Measurements from ENCODE around the gene NRG3. TPM values are rescaled to one million over a fixed set of nuclear protein-coding genes. Genes with fewer than 3 reads are reported as not detected.
A peak's percentile ranks its signal among the peaks of the same experiment; 100 is the strongest.

NRG3 gene
- total RNA-seq, 6 experiments from 2014 or later = not detected

- no peak for DNase-seq
These were observed 1033.1 kb downstream of the NRG3 start for GRCh38 chr10:82908096-82908495.

DNA sequence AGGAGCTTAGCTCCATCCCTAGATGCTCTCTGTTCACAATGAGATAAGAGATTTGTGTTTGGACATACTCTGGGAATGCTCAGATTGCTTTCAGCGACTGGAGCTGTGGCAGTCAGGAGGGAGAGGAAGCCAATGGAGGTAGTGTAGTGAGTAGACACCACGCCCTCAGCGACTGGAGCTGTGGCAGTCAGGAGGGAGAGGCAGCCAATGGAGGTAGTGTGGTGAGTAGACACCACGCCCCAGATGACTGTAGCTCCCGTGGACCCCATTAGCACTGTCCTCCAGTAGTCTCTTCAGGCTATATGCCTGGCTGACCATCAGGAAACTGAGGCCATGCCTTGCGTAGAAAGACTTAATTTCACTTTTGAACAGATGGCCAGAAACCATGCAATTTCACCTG, 1033.8 kb downstream of the NRG3 start:
- H3K36me3 Mint-ChIP-seq (ENCODE audit: low read depth) = peaks cover 6% of the 10 kb centered on the region; the same call in 1 of the 2 replicates
- H3K4me3 Mint-ChIP-seq = no peak overlapping the region
- H3K9me3 Mint-ChIP-seq = peaks cover 6% of the 10 kb centered on the region; the same call in 1 of the 2 replicates
- no peak overlapping the region for H3K27ac Mint-ChIP-seq
- H3K4me1 Mint-ChIP-seq (ENCODE audit: low read depth) = peaks cover 52% of the 10 kb centered on the region
- TF ChIP-seq, protein P1, sequence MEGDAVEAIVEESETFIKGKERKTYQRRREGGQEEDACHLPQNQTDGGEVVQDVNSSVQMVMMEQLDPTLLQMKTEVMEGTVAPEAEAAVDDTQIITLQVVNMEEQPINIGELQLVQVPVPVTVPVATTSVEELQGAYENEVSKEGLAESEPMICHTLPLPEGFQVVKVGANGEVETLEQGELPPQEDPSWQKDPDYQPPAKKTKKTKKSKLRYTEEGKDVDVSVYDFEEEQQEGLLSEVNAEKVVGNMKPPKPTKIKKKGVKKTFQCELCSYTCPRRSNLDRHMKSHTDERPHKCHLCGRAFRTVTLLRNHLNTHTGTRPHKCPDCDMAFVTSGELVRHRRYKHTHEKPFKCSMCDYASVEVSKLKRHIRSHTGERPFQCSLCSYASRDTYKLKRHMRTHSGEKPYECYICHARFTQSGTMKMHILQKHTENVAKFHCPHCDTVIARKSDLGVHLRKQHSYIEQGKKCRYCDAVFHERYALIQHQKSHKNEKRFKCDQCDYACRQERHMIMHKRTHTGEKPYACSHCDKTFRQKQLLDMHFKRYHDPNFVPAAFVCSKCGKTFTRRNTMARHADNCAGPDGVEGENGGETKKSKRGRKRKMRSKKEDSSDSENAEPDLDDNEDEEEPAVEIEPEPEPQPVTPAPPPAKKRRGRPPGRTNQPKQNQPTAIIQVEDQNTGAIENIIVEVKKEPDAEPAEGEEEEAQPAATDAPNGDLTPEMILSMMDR (IDR thresholded peaks at IDR 0.05) = no peak
- no peak for DNase-seq
- no peaks in the 10 kb centered on the region; the same call in 1 of the 2 replicates for H3K27me3 Mint-ChIP-seq (ENCODE audit: insufficient read depth)

More at GRCh38 chr10:82908096-82908495, 1033.1 kb downstream of the NRG3 start:
- no peaks in the 10 kb centered on the region for H3K9me3 Mint-ChIP-seq
- no peaks in the 10 kb centered on the region for H3K36me3 Mint-ChIP-seq (ENCODE audit: low read depth)
- H3K27me3 Mint-ChIP-seq (ENCODE audit: insufficient read depth) = no peaks in the 10 kb centered on the region; the same call in 1 of the 2 replicates
- no peak overlapping the region for H3K4me3 Mint-ChIP-seq
- no peak overlapping the region for H3K27ac Mint-ChIP-seq
- peaks cover 59% of the 10 kb centered on the region for H3K4me1 Mint-ChIP-seq (ENCODE audit: low read depth)
- TF ChIP-seq, protein P1 (IDR thresholded peaks at IDR 0.05) = no peak

DNA sequence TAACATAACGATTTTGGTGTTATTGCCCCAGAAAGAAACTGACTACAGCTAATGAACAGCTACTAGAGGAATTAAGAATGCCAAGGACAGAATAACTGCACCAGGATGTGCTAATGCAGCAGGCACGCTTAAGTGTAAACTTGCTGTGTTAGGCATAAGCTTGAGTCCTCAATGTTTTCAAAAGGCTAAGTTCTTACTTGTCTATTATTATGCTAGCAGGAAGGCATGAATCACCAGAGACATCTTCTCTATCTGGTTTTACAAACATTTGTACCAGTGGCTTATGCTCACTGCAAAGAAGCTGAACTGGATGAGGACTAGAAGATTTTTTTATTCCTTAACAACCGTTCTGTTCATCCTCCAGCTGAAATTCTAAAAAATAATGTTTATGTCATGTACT, 1035.3 kb downstream of the NRG3 start:
- Mint-ChIP-seq H3K4me3 (no peak overlapping the region), H3K27ac (peak overlapping the region; percentile 10; the same call in 1 of the 2 replicates)

GRCh38 chr10:82914655-82915136, 1039.7 kb downstream of the NRG3 start:
- peaks cover 13% of the 10 kb centered on the region; the same call in 1 of the 2 replicates for H3K36me3 Mint-ChIP-seq (ENCODE audit: low read depth)
- H3K4me1 Mint-ChIP-seq (ENCODE audit: low read depth) = peaks cover 14% of the 10 kb centered on the region; the same call in 1 of the 2 replicates
- H3K27me3 Mint-ChIP-seq (ENCODE audit: insufficient read depth) = no peaks in the 10 kb centered on the region
- no peak overlapping the region for H3K27ac Mint-ChIP-seq
- no peak overlapping the region for H3K4me3 Mint-ChIP-seq
- TF ChIP-seq, protein P1 (IDR thresholded peaks at IDR 0.05) = no peak
- H3K9me3 Mint-ChIP-seq = peaks cover 13% of the 10 kb centered on the region
- DNase-seq = no peak

More for the DNA sequence above, 1035.3 kb downstream of the NRG3 start:
- DNase-seq = peak; percentile 16
- Mint-ChIP-seq H3K36me3 (ENCODE audit: low read depth) (peaks cover 11% of the 10 kb centered on the region; the same call in 1 of the 2 replicates), H3K27me3 (ENCODE audit: insufficient read depth) (no peaks in the 10 kb centered on the region; the same call in 1 of the 2 replicates), H3K9me3 (peaks cover 11% of the 10 kb centered on the region), H3K4me1 (ENCODE audit: low read depth) (peaks cover 44% of the 10 kb centered on the region)
- TF ChIP-seq, protein P1 (IDR thresholded peaks at IDR 0.05) = no peak

DNA sequence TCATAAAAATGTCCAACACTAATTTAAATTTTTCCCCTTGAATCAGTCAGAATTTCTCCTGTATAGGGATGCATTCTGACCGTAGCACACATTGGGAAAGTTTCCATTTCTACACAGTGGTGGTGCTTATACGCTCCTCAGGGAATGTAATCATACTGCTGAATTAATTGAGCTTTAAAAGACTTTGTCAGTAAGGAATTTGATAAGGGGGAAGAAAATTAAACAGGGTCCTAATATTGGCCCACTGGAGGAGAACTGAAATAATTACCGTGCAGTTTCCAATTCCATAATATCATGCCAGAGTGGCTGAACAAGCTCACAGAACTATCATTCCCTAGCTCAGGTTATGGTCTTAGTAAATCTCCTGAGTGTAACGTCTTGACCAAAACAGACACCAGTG, 1041.9 kb downstream of the NRG3 start:
- Mint-ChIP-seq H3K4me3 (no peak overlapping the region), H3K9me3 (peaks cover 25% of the 10 kb centered on the region), H3K4me1 (ENCODE audit: low read depth) (no peaks in the 10 kb centered on the region), H3K27me3 (ENCODE audit: insufficient read depth) (no peaks in the 10 kb centered on the region), H3K27ac (no peak overlapping the region), H3K36me3 (ENCODE audit: low read depth) (peaks cover 22% of the 10 kb centered on the region; the same call in 1 of the 2 replicates)
- DNase-seq = no peak
- TF ChIP-seq, protein P1 (IDR thresholded peaks at IDR 0.05) = no peak

All from HFFc6 (cell line).